Fibroblast of lung (primary cell): ENCODE measurements around the gene COL28A1.

Experiments
- CTCF ChIP-seq, 2 donors: IDR thresholded peaks in 1 of 2; conservative IDR thresholded peaks in 1 of 2; 1 replicate in 1 of 2; 2 replicates in 1 of 2; pipeline ENCODE4 v1.5.1; 2011 to 2012; ENCODE audit warnings: low read length in 2 of 2, control low read depth in 1 of 2, inconsistent platforms in 1 of 2, low read depth in 1 of 2, mild to moderate bottlenecking in 1 of 2
- EZH2 ChIP-seq: IDR thresholded peaks from 2 replicates; pipeline ENCODE4 v1.5.1; 2012; ENCODE audit warnings: low read length, control low read depth, mild to moderate bottlenecking; ENCODE audit errors: missing control alignments

- TF ChIP-seq CTCF (conservative IDR thresholded peaks at IDR 0.05 in 1 of 2, IDR thresholded peaks at IDR 0.05 in 1 of 2; ENCODE audit: low read depth in 1 of 2, low read length in 2 of 2): no peak
- TF ChIP-seq EZH2: no peak
Measured at GRCh38 chr7:7335909-7336308, 199.8 kb downstream of the COL28A1 start.
